GM19328 (cell line): ENCODE data around the gene WFS1.

Source experiments
- ATAC-seq: cut with Tn5 transposase; IDR thresholded peaks from one replicate; pipeline ENCODE4 v1.9.1; 2021; ENCODE audit warnings: mild to moderate bottlenecking, moderate library complexity; ENCODE audit not compliant: unreplicated experiment

WFS1 gene

DNA sequence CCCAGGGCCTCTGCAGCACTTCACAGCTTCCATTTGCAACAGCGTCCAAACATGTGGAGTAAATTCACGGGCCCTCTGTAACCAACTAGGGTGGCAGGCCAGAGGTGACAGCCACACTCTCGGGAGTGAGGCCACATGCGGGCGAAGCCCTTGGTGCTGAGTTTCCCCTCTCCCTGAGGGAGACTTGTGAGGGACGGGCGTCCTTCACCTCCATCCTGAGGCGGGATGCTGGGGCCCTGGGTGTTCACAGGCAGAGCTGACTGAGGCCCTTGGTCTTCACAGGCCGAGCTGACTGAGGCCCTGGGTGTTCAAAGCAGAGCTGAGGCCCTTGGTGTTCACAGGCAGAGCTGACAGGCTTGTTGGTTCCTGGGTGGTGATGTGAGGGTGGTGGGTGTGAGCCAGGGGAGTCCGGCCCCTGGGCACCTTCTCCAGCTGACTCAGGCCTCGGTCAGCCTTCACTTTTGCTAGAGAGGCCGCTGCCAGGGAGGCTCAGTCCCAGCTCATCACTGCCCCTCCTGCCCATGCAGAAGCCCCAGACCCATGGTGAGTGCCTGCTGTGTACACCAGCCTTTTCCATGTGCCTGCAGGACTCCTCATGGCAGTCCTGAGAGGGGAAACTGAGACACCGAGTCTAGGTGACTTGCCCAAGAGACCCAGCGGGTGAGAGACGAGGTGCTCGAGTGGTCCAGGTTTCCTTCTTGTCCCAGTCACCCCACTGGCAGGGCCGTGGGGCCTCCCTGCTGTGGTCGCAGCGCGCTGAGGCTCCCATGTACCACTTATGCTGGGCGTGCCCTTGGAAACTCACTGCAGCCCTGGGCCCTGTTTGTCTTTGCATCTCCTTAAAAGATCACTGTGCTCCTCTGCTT, 8.5 kb downstream of the WFS1 start:
- no peak for ATAC-seq

DNA sequence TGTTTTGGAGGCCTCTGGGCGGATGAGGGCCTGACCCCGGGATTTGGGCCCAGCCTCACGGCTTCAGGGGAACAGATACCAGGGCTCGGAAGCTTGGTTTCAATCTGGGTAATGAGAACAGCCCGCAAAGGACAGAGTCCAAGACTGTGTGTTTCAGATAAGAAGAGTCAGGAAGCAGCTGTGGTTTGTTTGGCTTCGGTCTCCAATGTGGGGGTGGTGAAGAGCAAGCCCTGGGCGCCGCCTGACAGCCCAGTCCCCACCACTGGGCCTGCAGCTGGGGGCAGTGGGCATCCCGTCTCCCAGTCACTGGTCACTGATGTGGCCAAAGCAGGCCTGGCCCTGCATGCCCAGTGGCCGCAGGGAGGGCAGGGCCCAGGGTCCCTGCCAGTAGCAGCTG, 9.1 kb downstream of the WFS1 start:
- ATAC-seq, result peak; percentile 88

DNA sequence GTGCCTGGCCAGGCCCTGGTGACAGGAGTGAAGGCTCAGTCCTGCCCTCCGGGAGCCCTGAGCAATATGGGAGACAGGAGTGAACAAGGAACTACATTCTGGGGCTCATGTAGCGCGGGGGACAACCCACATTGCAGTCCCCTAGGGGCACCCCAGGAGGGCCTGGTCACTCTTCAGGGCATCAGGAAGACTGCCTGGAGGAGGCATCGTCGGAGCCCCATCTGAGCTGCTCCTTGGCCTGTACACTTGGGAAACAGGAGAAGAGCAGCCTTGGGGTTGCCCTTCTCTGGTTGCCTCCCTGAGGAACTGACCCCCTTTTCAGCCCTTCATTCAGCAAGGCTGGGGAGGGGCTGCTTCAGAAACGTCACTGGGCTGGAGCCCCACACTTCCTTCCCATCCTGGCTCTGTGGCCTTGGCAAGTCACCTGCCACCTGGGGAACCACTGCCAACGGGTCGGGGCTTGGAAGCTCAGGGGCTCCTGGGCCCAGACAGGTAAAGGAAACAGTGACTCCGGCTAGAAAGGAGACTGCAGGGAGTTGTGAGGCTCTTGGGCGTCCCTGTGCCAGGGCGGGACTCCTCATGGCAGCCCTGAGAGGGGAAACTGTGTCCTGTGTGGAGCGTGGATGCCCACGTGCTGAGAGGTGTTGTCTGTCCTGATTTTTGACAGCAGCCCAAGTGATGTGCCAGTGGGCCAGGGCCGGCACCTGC, 10.1 kb downstream of the WFS1 start:
- ATAC-seq, result no peak

DNA sequence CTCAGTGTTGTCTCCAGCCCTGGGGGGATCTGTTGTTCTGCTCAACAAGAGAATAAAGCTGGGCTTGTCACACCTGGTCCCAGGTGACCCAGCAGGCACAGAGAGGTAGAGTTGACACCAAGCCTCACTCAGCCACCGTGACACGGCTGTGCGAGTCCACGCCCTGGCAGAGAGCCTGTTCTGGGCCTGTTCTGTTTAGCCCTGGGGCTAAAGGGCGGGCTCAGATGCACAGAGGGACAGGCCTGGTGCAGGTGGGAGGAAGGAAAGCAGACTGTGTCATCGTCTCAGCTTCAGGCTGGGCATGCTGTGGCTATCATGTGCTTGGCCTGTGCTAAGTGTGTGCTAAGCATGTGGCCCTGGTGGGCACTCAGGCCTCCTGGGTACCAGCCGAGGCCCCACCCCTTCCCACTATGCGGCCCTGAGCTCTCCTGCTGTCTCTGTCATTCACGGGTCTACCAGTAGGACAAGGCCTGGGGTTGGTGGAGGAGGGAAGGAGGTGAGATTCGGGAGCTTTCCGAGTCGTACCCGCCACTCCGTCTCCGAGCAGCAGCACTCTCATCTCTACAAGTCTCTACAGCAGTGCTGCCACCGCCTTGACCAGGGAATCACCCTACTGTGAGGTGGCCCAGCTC, 10.8 kb downstream of the WFS1 start:
- ATAC-seq, result no peak

DNA sequence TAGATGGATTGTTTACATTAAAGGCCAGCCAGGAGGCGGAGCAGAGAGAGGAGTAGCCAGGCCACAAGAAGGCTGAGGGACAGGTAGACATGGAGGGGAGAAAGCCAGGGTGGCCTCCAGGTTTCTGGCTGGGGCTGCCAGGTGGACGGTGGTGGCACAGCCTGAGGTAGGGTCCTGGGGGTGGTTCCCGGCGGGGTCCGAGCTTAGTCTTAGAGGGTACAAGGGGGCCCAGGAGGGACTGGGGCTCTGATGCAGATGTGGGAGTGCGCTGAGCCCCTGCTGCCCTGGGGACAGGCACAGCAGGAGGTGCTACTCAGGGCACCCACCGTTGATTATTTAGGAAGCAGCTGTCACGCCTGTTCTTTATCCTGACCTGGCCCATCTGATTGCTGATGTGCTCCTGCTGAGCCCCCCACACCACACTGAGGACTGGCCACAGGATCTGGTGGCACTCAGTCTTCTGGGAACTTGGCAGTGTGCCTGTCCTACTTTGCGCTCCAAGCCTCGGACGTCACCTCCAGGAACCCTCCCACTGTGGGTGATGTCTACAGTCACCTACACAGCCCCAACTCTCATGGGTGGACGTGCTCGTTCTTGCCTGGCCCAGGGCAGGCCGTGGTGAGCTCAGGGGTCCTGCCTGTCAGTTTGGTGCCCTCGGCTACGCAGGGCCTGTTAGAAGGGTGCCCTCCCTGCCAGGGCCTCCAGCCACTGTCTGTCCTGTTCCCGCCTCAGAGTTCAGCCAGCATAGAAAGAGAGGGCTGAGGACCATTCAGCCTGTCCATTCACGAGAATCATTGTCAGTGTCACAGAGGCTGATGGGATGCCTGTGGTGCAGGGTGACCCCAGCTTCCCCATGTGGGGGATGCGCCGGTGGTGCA, 12.0 kb downstream of the WFS1 start:
- no peak for ATAC-seq

DNA sequence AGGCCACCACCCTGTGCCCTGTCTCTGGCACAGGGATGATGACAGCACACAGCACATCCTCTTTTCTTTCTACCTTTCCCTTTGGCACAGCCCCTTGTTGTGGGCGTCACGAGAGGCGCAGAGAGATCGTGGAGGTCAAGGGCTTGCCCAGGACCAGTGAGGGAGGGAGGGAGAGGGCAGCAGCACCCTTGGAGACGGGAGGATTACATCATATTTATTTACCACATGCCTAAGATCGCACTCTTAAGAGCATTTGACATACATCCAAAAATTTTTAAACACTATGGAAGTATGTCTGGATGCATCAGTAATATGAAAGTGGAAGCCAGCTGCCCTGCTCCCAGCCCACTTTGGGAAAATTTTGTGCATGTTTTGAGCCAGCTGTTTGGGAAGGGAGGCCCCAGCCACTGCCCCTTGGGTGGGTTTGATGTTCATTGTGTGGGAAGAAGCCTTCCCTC, 12.7 kb downstream of the WFS1 start:
- no peak for ATAC-seq

DNA sequence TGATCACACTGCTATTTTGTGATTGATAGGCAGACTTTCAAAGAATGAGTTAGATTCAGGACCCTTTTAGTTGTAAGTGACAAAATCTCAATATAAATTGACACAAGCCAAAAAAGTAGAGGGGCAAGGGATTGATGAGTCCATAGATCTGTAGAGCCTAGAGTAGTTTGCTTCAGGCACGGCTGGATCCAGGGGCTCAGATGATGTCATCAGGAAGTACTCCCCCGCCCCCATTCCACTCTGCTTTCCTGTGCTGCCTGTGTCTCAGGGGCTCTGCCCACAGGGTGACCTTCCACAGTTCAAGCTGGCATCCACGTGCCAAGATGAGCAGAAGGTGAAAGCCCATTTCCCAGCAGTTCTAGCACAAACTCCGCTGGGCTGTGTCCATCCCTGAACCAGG, 13.6 kb downstream of the WFS1 start:
- ATAC-seq, result no peak

DNA sequence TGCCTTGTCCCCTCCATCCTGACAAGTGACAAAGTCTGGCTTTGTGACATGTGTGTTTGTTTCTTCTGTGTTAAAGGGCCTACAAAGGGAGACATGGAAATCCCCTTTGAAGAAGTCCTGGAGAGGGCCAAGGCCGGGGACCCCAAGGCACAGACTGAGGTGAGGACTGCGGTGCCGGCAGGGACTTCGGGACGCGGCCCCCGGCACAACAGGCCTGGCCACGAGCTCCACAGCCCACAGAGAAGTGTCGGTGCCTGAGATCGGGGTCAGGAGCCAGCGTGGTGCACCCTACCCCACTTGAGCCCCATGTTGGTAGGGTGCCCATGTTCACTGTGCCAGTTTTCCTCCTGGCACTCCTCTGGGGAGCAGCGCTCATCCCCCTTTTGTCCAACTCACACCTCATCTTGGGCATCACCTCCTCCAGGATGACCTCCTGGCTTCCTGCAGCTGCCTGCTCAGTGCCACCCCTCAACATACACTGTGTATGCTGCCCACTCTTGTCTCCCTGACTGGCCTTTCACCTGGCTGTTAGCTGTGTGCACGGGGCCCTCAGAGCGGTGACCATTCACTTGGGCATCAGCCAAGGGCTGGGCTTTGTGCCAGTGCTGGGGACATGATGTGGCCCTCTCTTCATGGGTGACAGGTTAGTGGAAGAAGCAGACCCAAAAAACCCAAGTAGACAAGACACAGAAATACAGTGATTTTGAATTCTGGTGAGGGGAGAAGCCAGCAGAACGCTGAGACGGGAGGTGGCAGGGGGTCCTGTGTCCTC, 17.6 kb downstream of the WFS1 start:
- ATAC-seq, result no peak

DNA sequence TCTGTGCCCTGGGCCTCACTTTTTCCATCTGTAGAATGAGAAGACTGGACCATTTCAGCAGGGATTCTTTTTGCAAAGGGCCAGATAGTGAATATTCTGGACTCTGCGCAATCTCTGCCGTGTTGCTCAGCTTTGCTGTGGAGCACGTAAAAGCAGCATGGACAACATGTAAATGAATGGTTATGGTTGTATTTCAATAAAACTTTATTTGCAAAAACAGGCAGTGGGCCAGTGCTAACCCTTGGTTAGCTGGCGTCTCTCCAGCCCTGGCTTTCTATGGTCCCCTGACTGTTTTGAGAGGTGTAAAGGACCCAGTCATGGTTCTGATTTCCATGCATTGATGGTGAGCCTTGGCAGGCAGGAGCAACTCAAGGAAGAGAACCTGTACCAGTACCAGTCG, 18.7 kb downstream of the WFS1 start:
- ATAC-seq, result no peak

DNA sequence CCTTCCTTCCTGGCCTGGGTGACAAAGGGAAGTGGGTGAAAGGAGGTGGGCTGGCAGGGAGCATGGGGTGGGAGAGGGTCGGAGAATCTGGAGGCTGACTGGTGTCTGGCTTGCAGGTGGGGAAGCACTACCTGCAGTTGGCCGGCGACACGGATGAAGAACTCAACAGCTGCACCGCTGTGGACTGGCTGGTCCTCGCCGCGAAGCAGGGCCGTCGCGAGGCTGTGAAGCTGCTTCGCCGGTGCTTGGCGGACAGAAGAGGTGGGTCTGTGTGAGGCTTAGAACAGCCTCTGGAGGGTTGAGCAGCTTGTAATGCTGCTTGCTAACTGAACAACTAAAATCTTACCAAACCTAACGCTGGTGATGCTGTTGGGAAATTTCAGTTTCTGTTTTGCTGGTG, 19.2 kb downstream of the WFS1 start:
- ATAC-seq, result no peak

DNA sequence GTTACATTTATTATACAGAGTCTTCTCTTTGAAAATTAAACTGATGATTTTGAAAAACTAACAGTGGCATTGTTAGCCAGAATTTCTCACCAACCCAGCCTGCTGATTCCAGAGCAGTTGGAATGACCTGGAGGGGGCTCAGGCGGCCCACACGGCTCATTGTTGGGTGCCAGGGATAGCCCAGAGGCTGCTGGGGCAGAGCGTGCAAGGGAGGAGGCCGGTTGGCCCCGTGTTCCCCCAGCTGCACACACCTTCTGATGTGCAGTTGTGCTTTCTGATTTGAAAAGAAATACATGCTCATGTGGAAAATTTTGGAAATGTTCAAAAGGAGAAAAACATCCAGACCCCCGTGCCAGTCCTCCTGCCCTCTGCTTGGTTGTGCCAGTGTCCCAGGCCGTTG, 20.6 kb downstream of the WFS1 start:
- ATAC-seq, result no peak

DNA sequence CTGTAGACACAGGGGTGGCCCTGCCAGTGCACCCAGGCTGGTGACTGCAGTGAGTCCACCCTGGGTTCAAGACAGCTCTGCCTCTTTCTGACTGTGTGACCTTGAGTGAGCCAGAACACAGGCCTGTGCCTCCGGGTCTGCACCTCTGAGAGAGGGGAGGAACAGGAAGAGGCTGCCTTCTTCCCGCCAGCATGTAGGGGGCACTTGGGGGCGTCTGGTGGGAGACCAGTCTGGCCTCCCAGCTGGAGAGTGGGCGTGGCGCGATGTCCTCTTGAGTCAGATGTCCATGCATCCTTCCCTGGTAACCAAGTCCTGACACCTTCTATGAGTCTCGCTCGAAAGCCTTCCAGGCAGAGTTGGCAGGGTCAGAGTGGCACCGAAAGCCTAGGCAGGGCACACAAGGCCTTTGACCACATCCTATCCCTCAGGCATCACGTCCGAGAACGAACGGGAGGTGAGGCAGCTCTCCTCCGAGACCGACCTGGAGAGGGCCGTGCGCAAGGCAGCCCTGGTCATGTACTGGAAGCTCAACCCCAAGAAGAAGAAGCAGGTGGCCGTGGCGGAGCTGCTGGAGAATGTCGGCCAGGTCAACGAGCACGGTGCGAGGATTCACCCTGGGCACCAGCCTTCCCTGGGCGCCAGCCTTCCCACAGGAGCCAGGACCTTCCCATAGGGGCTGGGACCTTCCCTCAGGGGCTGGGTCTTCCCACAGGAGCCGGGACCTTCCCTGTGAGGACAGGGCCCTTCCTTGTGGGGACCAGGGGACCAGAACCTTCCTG, 21.3 kb downstream of the WFS1 start:
- ATAC-seq, result no peak

DNA sequence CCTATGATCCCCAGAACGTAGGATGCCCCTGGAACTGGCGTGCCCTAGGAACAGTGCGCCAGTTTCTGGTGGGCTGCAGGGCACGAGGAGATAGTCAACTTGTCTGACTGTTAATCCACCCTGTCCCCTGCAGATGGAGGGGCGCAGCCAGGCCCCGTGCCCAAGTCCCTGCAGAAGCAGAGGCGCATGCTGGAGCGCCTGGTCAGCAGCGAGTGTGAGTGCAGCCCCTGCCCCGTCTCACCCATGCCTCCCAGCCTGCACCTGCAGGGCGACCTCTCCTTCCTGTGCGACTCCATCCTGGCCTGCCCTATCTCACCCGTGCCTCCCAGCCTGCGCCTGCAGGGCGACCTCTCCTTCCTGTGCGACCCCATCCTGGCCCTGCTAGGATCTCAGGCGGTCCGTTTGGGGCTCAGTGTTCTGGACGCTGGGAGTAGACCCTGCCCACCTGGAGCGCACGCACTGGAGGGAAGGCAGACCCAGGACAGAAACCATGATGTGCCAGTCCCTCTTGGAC, 22.2 kb downstream of the WFS1 start:
- no peak for ATAC-seq

DNA sequence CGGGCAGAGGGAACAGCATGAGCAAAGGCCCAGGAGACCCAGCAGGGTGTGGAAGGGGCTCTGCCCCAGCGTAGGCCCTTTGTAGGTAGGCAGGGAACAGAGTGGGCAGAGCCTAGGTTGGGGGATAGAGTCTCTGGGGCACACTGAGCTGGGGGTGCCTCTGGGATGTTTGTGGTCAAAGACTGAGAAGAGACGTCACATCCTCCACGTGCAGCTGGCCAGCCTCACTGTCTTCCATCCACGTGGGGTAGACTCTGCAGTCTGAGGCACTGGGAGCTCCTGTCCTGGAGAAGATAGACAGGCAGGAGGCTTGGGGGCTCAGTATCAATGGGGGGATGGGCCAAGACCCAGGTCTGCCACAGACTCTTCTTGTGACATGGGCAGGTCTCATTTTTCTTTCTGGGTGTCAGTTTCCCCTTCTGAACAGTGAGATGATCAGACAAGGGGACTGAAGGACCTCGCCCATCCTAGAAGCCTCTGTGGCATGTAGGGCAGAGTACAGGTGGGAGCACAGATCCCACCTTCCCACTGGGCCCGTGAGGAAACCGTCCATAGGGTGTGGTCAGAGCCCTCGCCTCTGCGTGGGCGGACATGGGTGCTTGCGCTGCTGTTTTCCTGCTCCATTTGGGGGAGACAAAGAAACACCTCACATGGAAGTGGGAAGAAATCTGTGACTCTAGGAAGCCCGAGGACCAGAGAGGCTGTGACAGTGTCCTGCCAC, 22.9 kb downstream of the WFS1 start:
- no peak for ATAC-seq

DNA sequence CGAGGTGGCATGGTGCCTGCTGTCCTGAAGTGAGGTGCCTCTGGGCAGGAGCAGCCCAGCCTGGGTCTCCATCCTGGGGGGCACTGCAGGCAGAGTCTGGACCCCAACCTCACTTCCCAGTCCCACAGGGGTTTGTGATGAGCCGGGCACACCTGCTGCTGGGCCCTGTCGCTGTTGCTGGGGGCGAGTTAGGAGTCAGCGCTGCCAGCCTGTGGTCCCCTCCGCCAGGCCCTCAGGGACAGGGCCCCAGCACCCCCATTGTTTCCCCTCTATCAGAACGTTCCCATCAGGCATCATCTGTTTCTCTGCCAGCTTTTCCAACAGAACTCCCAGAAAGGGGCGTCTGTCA, 23.4 kb downstream of the WFS1 start:
- ATAC-seq, result no peak

DNA sequence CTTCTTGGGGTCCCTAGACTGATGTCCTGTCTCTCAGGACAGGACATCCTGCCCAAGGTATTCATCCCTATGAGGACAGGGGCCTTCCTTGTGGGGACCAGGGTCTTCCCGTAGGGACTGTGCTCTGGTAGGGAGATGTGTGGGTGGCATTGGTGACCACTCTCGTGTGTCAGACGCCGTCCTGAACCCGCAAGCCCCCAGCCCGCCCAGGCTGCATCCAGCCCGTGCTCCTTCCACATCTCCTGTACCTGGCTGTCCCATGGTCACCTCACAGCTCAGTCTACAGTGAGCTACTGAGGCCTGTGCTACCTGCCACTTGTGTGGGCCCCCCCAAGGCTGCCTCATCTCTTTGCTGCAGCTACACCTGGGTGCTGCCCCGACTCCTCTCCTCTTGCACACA, 24.0 kb downstream of the WFS1 start:
- no peak for ATAC-seq

DNA sequence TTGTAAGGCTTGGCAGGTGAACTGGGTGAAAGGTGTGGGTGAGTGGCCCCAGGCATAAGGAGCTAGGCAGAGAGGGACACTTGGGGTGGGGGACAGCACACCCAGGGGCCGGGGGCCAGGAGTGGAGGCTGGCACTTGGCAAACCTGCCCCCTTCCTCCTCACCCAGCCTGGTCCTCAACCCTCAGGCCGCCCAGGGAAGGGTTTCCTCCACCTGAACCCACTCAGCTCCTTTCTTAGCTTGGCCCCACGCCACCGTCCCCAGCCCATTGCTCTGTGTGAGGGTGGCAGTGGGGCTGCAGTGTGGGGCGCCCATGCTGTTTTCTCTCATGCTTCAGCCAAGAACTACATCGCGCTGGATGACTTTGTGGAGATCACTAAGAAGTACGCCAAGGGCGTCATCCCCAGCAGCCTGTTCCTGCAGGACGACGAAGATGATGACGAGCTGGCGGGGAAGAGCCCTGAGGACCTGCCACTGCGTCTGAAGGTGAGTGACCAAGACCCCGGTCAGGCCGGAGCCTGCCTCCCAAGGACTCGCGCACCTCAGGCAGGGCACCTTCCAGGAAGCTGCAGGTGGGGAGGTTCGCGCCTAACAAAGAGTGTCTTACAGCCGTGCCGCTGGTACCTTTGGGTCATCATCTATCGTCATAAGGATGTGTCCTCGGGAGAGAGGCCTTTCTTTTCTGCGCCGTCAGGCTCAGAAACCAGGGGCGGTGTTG, 25.2 kb downstream of the WFS1 start:
- ATAC-seq, result no peak

DNA sequence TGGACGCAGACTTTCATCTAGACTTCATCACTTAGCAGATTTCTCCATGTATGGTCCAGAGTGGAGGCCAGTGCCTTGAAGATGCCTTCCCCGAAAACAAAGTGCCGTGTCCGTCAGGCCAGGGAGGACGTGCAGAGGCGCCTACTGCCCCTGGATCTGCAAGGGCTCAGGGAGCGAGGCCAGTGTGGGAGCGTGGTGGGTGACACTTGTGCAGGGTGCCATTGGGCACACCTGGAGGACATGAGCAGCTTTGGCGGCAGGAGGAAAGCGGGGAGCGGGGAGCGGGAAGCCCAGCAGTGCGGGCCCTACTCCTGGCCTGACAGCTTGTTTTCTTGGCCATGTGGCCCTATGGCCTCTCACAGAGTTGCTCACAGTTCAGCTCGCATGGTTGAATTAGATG, 25.8 kb downstream of the WFS1 start:
- ATAC-seq, result no peak
